Lung (tissue), 12 donors: ENCODE measurements around the gene PRPF40B. TPM values are rescaled to one million over a fixed set of nuclear protein-coding genes. Genes with fewer than 3 reads are reported as not detected.

Experiments
- ATAC-seq: fragments of 200-7000 bp; cut with Tn5 transposase; one replicate; pipeline ENCODE4 v1.9.1; 2020; ENCODE audit warnings: moderate number of reproducible peaks; ENCODE audit not compliant: insufficient read depth, low FRiP score
- DNase-seq, 3 donors: peaks; one replicate each; pipeline ENCODE4 v3.0.0-alpha.2; 2013 to 2017
- H3K27ac ChIP-seq, 2 donors: one replicate each; pipeline ENCODE4 v1.5.1; 2013; ENCODE audit warnings: mild to moderate bottlenecking in 2 of 2, moderate library complexity in 2 of 2, control low read depth in 1 of 2, inconsistent platforms in 1 of 2, low read depth in 1 of 2, low read length in 1 of 2
- H3K27me3 ChIP-seq, 3 donors: one replicate each; pipeline ENCODE4 v1.5.1; 2013; ENCODE audit warnings: low read length in 2 of 3; ENCODE audit not compliant: control insufficient read depth in 3 of 3, insufficient read depth in 3 of 3
- H3K36me3 ChIP-seq, 4 donors: one replicate each; pipeline ENCODE4 v1.5.1; 2013; ENCODE audit warnings: low read length in 4 of 4, mild to moderate bottlenecking in 1 of 4, moderate library complexity in 1 of 4; ENCODE audit not compliant: control insufficient read depth in 4 of 4, insufficient read depth in 4 of 4
- H3K4me1 ChIP-seq, 5 donors: one replicate each; pipeline ENCODE4 v1.5.1; 2013; ENCODE audit warnings: low read length in 5 of 5, mild to moderate bottlenecking in 2 of 5, moderate library complexity in 1 of 5; ENCODE audit not compliant: control insufficient read depth in 5 of 5, insufficient read depth in 5 of 5
- H3K4me3 ChIP-seq: one replicate; pipeline ENCODE4 v1.5.1; 2013; ENCODE audit warnings: mild to moderate bottlenecking, control low read depth, moderate library complexity
- H3K9ac ChIP-seq, 2 donors: one replicate each; pipeline ENCODE4 v1.5.1; 2013; ENCODE audit warnings: low read length in 2 of 2, control low read depth in 1 of 2; ENCODE audit not compliant: insufficient read depth in 1 of 2
- H3K9me3 ChIP-seq, 4 donors: one replicate each; pipeline ENCODE4 v1.5.1; 2013; ENCODE audit warnings: low read length in 3 of 4, mild to moderate bottlenecking in 1 of 4, moderate library complexity in 1 of 4; ENCODE audit not compliant: control insufficient read depth in 4 of 4, insufficient read depth in 3 of 4
- CTCF ChIP-seq: IDR thresholded peaks from 2 replicates; pipeline ENCODE4 v1.5.1; 2012; ENCODE audit warnings: mild to moderate bottlenecking; ENCODE audit errors: control extremely low read depth, extremely low read depth
- WGBS, 2 donors: extraction: QIAGEN DNeasy Blood & Tissue Kit; methylation state at CpG; one replicate each; pipeline ENCODE4 v1.1.7; 2013; 5-methylcytosine and 5-hydroxymethylcytosine counted together
- polyA plus RNA-seq, 2 donors: library from polyadenylated mRNA; stranded (reverse); fragments of 200-250 nt; gene quantifications; one replicate each; pipeline ENCODE4 v1.2.1, GENCODE V29; 2013
- total RNA-seq, 2 donors: library from RNA; depleted of rRNA in 1 of 2; stranded (reverse); fragments of >200 nt in 1 of 2; gene quantifications; one replicate each; pipeline ENCODE4 v1.2.1, GENCODE V29; 2014 to 2021
- donor health status: control.
- donor health status: control.
- donor health status: Bipolar disorder and iron deficiency.
- donor health status: healthy.
- donor health status: DM: yes; HTN: yes; CAD: no.

PRPF40B gene
- total and polyA plus RNA-seq, 4 donors, result 10.0 to 20.0 (median 17.1) TPM

GRCh38 chr12:49631336-49631907 is 8.1 kb downstream of the PRPF40B start:
- no peak overlapping the region for H3K27ac ChIP-seq
- peaks cover 0 to 1% (median 0%) of the 10 kb centered on the region in 5 donors for H3K4me1 ChIP-seq
- H3K4me3 ChIP-seq, result no peak overlapping the region
- no peaks in the 10 kb centered on the region for H3K9me3 ChIP-seq
- DNase-seq (peak in 1 of 3 donors; percentile 9), ATAC-seq (no peak)
- no peaks in the 10 kb centered on the region for H3K27me3 ChIP-seq
- WGBS, 2 donors, result 84 to 92% methylated on average over 6 of the region's 6 CpGs
- H3K36me3 ChIP-seq, result peaks cover 0 to 16% (median 7%) of the 10 kb centered on the region in 4 donors
- no peak for TF ChIP-seq CTCF
- H3K9ac ChIP-seq, result no peak overlapping the region

GRCh38 chr12:49632401-49632800 is 9.0 kb downstream of the PRPF40B start:
- H3K9ac ChIP-seq, result no peak overlapping the region
- ATAC-seq (no peak), DNase-seq (peak in 1 of 3 donors; percentile 7)
- H3K4me1 ChIP-seq, result peaks cover 0 to 11% (median 6%) of the 10 kb centered on the region in 5 donors
- H3K27me3 ChIP-seq, result no peaks in the 10 kb centered on the region
- H3K9me3 ChIP-seq, result no peaks in the 10 kb centered on the region
- no peak for TF ChIP-seq CTCF
- 93 to 95% methylated on average over 9 of the region's 9 CpGs for WGBS, 2 donors
- no peak overlapping the region for H3K27ac ChIP-seq
- peaks cover 0 to 16% (median 7%) of the 10 kb centered on the region in 4 donors for H3K36me3 ChIP-seq
- H3K4me3 ChIP-seq, result no peak overlapping the region

GRCh38 chr12:49632986-49633702 is 9.8 kb downstream of the PRPF40B start:
- no peak overlapping the region for H3K4me3 ChIP-seq
- H3K4me1 ChIP-seq, result peaks cover 0 to 17% (median 6%) of the 10 kb centered on the region in 5 donors
- no peak overlapping the region for H3K9ac ChIP-seq
- H3K36me3 ChIP-seq, result peaks cover 0 to 16% (median 7%) of the 10 kb centered on the region in 4 donors
- DNase-seq, result peak in 1 of 3 donors; percentile 13
- TF ChIP-seq CTCF, result no peak
- no peak for ATAC-seq
- H3K27ac ChIP-seq, result no peak overlapping the region
- no peaks in the 10 kb centered on the region for H3K9me3 ChIP-seq
- WGBS, 2 donors, result 96 to 99% methylated on average over 8 of the region's 8 CpGs
- no peaks in the 10 kb centered on the region for H3K27me3 ChIP-seq
